Liver (tissue), 3 donors: ENCODE data around the gene PKNOX1.
"Not testable (repeated sequence)": the region's sequence is repeated elsewhere in the genome, so short reads cannot be mapped to it uniquely, and the experiment has no call there.

ENCODE experiments used
- EGR1 ChIP-seq, 2 donors: IDR thresholded peaks; 2 replicates each; pipeline ENCODE4 v1.6.1; 2016 to 2018; ENCODE audit warnings: antibody characterized with exemption in 2 of 2, low read depth in 2 of 2
- FOXA1 ChIP-seq: IDR thresholded peaks from 2 replicates; pipeline ENCODE4 v1.6.1; 2016; ENCODE audit warnings: antibody characterized with exemption
- GABPA ChIP-seq, 2 donors: IDR thresholded peaks in 1 of 2; conservative IDR thresholded peaks in 1 of 2; 2 replicates each; pipeline ENCODE4 v1.6.1; 2016; ENCODE audit warnings: antibody characterized with exemption in 2 of 2, mild to moderate bottlenecking in 1 of 2, moderate library complexity in 1 of 2
- JUND ChIP-seq, 2 donors: IDR thresholded peaks; 2 replicates each; pipeline ENCODE4 v1.6.1; 2016; ENCODE audit warnings: antibody characterized with exemption in 2 of 2
- RAD21 ChIP-seq, 2 donors: IDR thresholded peaks; 2 replicates each; pipeline ENCODE4 v1.6.1; 2016; ENCODE audit warnings: antibody characterized with exemption in 2 of 2, mild to moderate bottlenecking in 2 of 2
- RXRA ChIP-seq, 2 donors: IDR thresholded peaks; 2 replicates each; pipeline ENCODE4 v1.6.1; 2017 to 2018; ENCODE audit warnings: antibody characterized with exemption in 2 of 2, mild to moderate bottlenecking in 1 of 2
- SP1 ChIP-seq: IDR thresholded peaks from 2 replicates; pipeline ENCODE4 v1.6.1; 2018; ENCODE audit warnings: antibody characterized with exemption, mild to moderate bottlenecking
- TAF1 ChIP-seq: conservative IDR thresholded peaks from 2 replicates; pipeline ENCODE4 v1.6.1; 2016; ENCODE audit warnings: antibody characterized with exemption, mild to moderate bottlenecking
- YY1 ChIP-seq: IDR thresholded peaks from 2 replicates; pipeline ENCODE4 v1.6.1; 2016; ENCODE audit warnings: antibody characterized with exemption, mild to moderate bottlenecking
- TF ChIP-seq, protein P1 (sequence below): fragments of 150-350 bp; IDR thresholded peaks from 2 replicates; pipeline ENCODE4 v1.5.1; 2017; ENCODE audit warnings: improper control_type of control experiment, low read depth, low read length; ENCODE audit not compliant: missing input control
- TF ChIP-seq, protein P2 (sequence below): IDR thresholded peaks from 2 replicates; pipeline ENCODE4 v1.6.1; 2016; ENCODE audit warnings: antibody characterized with exemption
- TF ChIP-seq, protein P3 (sequence below): IDR thresholded peaks from 2 replicates; pipeline ENCODE4 v1.6.1; 2016; ENCODE audit warnings: antibody characterized with exemption, mild to moderate bottlenecking
- donor health status: healthy.
- donor health status: healthy.

DNA sequence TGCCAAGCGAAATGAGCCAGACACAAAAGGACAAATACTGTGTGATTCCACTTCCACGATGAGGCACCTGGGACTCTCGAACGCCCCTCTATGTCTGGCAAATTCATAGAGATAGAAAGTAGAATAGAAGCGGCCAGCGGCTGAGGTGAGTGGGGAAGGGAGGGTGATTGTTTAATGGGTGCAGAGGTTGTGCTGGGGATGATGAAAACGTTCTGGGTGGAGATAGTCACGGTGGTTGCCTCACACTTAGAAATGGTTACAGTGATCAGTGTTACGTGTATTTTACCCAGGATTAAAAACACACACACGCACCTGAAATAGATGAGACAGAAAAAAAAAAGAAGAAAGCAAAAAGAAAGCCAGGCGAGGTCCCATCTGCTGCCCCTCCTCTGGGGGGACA lies 98.4 kb downstream of the PKNOX1 start:
- TF ChIP-seq, protein P1, sequence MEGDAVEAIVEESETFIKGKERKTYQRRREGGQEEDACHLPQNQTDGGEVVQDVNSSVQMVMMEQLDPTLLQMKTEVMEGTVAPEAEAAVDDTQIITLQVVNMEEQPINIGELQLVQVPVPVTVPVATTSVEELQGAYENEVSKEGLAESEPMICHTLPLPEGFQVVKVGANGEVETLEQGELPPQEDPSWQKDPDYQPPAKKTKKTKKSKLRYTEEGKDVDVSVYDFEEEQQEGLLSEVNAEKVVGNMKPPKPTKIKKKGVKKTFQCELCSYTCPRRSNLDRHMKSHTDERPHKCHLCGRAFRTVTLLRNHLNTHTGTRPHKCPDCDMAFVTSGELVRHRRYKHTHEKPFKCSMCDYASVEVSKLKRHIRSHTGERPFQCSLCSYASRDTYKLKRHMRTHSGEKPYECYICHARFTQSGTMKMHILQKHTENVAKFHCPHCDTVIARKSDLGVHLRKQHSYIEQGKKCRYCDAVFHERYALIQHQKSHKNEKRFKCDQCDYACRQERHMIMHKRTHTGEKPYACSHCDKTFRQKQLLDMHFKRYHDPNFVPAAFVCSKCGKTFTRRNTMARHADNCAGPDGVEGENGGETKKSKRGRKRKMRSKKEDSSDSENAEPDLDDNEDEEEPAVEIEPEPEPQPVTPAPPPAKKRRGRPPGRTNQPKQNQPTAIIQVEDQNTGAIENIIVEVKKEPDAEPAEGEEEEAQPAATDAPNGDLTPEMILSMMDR: not testable (repeated sequence)
- TF ChIP-seq RAD21 (IDR thresholded peaks at IDR 0.05); GABPA (IDR thresholded peaks at IDR 0.05 in 1 of 2, conservative IDR thresholded peaks at IDR 0.05 in 1 of 2); FOXA1; TAF1; EGR1 (IDR thresholded peaks at IDR 0.05; ENCODE audit: low read depth in 2 of 2); YY1; SP1; RXRA (IDR thresholded peaks at IDR 0.05); JUND (IDR thresholded peaks at IDR 0.05): not testable (repeated sequence)
- TF ChIP-seq, protein P2, sequence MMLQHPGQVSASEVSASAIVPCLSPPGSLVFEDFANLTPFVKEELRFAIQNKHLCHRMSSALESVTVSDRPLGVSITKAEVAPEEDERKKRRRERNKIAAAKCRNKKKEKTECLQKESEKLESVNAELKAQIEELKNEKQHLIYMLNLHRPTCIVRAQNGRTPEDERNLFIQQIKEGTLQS: not testable (repeated sequence)
- TF ChIP-seq, protein P3, sequence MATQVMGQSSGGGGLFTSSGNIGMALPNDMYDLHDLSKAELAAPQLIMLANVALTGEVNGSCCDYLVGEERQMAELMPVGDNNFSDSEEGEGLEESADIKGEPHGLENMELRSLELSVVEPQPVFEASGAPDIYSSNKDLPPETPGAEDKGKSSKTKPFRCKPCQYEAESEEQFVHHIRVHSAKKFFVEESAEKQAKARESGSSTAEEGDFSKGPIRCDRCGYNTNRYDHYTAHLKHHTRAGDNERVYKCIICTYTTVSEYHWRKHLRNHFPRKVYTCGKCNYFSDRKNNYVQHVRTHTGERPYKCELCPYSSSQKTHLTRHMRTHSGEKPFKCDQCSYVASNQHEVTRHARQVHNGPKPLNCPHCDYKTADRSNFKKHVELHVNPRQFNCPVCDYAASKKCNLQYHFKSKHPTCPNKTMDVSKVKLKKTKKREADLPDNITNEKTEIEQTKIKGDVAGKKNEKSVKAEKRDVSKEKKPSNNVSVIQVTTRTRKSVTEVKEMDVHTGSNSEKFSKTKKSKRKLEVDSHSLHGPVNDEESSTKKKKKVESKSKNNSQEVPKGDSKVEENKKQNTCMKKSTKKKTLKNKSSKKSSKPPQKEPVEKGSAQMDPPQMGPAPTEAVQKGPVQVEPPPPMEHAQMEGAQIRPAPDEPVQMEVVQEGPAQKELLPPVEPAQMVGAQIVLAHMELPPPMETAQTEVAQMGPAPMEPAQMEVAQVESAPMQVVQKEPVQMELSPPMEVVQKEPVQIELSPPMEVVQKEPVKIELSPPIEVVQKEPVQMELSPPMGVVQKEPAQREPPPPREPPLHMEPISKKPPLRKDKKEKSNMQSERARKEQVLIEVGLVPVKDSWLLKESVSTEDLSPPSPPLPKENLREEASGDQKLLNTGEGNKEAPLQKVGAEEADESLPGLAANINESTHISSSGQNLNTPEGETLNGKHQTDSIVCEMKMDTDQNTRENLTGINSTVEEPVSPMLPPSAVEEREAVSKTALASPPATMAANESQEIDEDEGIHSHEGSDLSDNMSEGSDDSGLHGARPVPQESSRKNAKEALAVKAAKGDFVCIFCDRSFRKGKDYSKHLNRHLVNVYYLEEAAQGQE: not testable (repeated sequence)
